ENCODE data around the gene ZBTB7C. TPM values are rescaled to one million over a fixed set of nuclear protein-coding genes. Genes with fewer than 3 reads are reported as not detected.

Gene ZBTB7C
- total RNA-seq, 1 donor from 2014 or later = 1.4 TPM

DNA sequence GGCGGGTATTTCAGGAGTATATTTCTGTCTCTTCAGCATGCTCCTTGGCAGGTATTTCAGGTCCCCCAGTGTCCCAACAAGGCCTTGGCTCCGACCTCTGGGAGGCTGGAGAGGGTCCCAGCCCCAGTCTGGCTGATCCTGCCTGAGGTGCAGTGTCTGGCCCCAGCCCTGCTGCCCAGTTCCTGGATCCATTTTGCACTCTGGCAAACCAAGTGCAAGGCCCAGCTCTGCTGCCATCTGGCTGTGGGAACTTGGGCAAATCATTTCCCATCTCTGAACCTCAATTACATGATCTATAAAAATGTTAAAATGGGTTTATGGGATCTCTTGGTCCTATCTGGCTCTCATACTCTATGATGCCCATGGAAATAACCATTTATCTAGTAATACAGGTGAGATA, 63.6 kb downstream of the ZBTB7C start:
- Mint-ChIP-seq H3K4me3 (ENCODE audit: unreplicated experiment) (no peak overlapping the region), H3K27ac (ENCODE audit: unreplicated experiment) (no peak overlapping the region), H3K27me3 (ENCODE audit: low read depth) (peaks cover 3% of the 10 kb centered on the region), H3K9me3 (ENCODE audit: low read depth) (no peaks in the 10 kb centered on the region), H3K36me3 (ENCODE audit: low read depth) (no peaks in the 10 kb centered on the region), H3K4me1 (ENCODE audit: low read depth) (peaks cover 21% of the 10 kb centered on the region)
- DNase-seq (ENCODE audit: low spot score) = peak; percentile 69
- TF ChIP-seq, protein P1, sequence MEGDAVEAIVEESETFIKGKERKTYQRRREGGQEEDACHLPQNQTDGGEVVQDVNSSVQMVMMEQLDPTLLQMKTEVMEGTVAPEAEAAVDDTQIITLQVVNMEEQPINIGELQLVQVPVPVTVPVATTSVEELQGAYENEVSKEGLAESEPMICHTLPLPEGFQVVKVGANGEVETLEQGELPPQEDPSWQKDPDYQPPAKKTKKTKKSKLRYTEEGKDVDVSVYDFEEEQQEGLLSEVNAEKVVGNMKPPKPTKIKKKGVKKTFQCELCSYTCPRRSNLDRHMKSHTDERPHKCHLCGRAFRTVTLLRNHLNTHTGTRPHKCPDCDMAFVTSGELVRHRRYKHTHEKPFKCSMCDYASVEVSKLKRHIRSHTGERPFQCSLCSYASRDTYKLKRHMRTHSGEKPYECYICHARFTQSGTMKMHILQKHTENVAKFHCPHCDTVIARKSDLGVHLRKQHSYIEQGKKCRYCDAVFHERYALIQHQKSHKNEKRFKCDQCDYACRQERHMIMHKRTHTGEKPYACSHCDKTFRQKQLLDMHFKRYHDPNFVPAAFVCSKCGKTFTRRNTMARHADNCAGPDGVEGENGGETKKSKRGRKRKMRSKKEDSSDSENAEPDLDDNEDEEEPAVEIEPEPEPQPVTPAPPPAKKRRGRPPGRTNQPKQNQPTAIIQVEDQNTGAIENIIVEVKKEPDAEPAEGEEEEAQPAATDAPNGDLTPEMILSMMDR (IDR thresholded peaks at IDR 0.05) = peak; percentile 71

DNA sequence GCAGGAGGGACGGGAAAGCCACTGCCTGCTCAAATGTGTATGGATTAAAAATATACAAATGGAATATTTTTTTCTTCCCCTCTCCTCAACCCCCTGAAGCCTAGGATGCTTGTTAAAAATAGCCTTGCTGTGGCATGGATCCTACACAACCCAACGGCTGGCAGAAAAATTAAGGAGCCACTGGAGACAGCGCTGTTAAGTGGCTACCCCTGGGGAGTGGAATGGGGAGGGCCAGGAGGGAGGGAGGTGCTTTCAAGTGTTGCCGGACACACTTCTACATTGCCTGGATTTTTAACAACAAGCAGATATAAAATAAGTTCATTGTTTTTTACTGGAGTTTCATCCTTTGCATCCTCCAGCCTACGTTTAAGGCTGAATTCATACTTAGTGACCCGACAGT, 66.6 kb downstream of the ZBTB7C start:
- TF ChIP-seq, protein P1 (IDR thresholded peaks at IDR 0.05) = no peak
- no peaks in the 10 kb centered on the region for H3K27me3 Mint-ChIP-seq (ENCODE audit: low read depth)
- H3K36me3 Mint-ChIP-seq (ENCODE audit: low read depth) = no peaks in the 10 kb centered on the region
- no peak overlapping the region for H3K4me3 Mint-ChIP-seq (ENCODE audit: unreplicated experiment)
- peak overlapping the region; percentile 52 for H3K27ac Mint-ChIP-seq (ENCODE audit: unreplicated experiment)
- no peak for DNase-seq (ENCODE audit: low spot score)
- peaks cover 21% of the 10 kb centered on the region for H3K4me1 Mint-ChIP-seq (ENCODE audit: low read depth)
- no peaks in the 10 kb centered on the region for H3K9me3 Mint-ChIP-seq (ENCODE audit: low read depth)

DNA sequence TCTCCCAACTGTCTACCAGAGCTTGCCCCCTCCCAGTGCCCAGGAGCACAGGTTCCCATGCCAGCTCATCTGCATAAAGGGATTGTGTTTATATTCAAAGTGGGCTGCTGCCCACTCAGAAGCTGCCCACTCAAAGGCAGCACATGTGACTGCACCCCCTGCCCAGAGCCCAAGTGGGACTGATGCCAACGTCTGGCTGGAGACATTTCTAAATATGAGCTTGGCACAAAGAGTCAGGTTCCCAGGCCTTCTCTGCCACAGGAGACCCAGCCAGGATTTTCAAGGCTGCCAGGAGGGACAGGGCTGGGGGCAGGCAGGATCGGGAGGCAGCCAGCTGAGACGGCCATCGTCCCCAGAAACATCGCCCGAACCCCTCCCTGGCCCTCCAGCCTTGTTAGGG, 67.1 kb downstream of the ZBTB7C start:
- TF ChIP-seq, protein P1 (IDR thresholded peaks at IDR 0.05) = no peak
- Mint-ChIP-seq H3K4me1 (ENCODE audit: low read depth) (peaks cover 21% of the 10 kb centered on the region), H3K27ac (ENCODE audit: unreplicated experiment) (peak overlapping the region; percentile 52), H3K27me3 (ENCODE audit: low read depth) (no peaks in the 10 kb centered on the region), H3K36me3 (ENCODE audit: low read depth) (no peaks in the 10 kb centered on the region), H3K9me3 (ENCODE audit: low read depth) (no peaks in the 10 kb centered on the region), H3K4me3 (ENCODE audit: unreplicated experiment) (no peak overlapping the region)
- peak; percentile 40 for DNase-seq (ENCODE audit: low spot score)

DNA sequence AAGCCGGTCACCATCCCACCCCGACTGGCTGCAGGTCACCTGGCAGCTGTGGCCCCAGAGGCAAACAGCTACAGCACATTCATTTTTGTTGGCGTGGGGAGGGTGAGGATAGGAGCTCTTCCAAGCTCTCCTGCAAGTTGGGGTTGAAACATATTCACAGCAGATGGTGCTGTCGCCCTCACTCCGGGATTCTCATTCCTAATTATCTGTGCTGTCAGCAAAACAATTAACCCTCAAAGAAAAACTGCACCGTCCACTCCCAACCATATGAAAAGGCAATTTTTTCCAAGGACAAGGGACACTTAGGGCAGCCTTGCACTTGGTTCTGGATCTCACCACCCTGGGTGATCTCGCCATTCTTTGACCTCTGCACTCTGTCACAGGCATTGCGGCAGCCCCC, 68.6 kb downstream of the ZBTB7C start:
- Mint-ChIP-seq H3K4me3 (ENCODE audit: unreplicated experiment) (no peak overlapping the region), H3K9me3 (ENCODE audit: low read depth) (no peaks in the 10 kb centered on the region), H3K4me1 (ENCODE audit: low read depth) (peaks cover 30% of the 10 kb centered on the region), H3K27me3 (ENCODE audit: low read depth) (no peaks in the 10 kb centered on the region), H3K27ac (ENCODE audit: unreplicated experiment) (no peak overlapping the region), H3K36me3 (ENCODE audit: low read depth) (no peaks in the 10 kb centered on the region)
- no peak for DNase-seq (ENCODE audit: low spot score)
- TF ChIP-seq, protein P1 (IDR thresholded peaks at IDR 0.05) = no peak

DNA sequence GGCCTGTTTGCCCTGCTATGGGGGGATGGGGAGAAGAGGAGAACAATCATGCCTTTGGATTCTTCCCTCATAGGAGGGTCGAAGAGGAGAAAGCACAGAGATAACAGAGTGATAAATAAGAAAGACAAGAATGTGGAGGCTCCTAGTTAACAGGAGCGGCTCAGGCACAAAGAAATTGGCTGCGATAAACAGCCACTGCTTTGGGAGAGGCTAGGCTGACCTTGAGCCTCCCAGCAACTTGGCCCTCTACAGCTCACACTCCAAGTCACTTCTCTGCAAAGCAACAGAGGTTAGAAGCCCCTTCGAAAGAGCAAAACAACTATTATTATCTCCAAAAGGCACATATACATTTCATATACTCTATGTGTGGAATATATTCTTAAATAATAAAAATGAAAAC, 69.5 kb downstream of the ZBTB7C start:
- Mint-ChIP-seq H3K9me3 (ENCODE audit: low read depth) (no peaks in the 10 kb centered on the region), H3K36me3 (ENCODE audit: low read depth) (no peaks in the 10 kb centered on the region), H3K27me3 (ENCODE audit: low read depth) (no peaks in the 10 kb centered on the region), H3K4me1 (ENCODE audit: low read depth) (peaks cover 30% of the 10 kb centered on the region), H3K27ac (ENCODE audit: unreplicated experiment) (no peak overlapping the region), H3K4me3 (ENCODE audit: unreplicated experiment) (no peak overlapping the region)
- DNase-seq (ENCODE audit: low spot score) = no peak
- TF ChIP-seq, protein P1 (IDR thresholded peaks at IDR 0.05) = no peak

Data from chondrocyte (in vitro differentiated cells).